Psoas muscle (tissue), 8 donors: Measurements from ENCODE around the gene COG2. TPM values are rescaled to one million over a fixed set of nuclear protein-coding genes. Genes with fewer than 3 reads are reported as not detected.

Experiments used
- ATAC-seq, 4 donors: fragments of 200-7000 bp; cut with Tn5 transposase; one replicate each; pipeline ENCODE4 v1.9.1; 2020; ENCODE audit warnings: moderate library complexity in 3 of 4, mild to moderate bottlenecking in 2 of 4
- DNase-seq, 2 donors: peaks; one replicate each; pipeline ENCODE4 v3.0.0-alpha.2; 2020
- H3K27ac ChIP-seq: fragments of 200-600 bp; one replicate; pipeline ENCODE4 v1.8.0; 2022
- H3K27me3 ChIP-seq, 3 donors: fragments of 200-600 bp in 1 of 3; one replicate each; pipeline versions ENCODE4 v1.6.1 to v1.8.0; 2013 to 2022; ENCODE audit warnings: low read length in 2 of 3, mild to moderate bottlenecking in 2 of 3, moderate library complexity in 1 of 3; ENCODE audit not compliant: insufficient read depth in 3 of 3
- H3K36me3 ChIP-seq, 2 donors: fragments of 200-600 bp in 1 of 2; one replicate each; pipeline versions ENCODE4 v1.6.1 to v1.8.0; 2013 to 2022; ENCODE audit warnings: low read depth in 1 of 2, mild to moderate bottlenecking in 1 of 2, moderate library complexity in 1 of 2; ENCODE audit not compliant: insufficient read depth in 1 of 2
- H3K4me1 ChIP-seq: fragments of 200-600 bp; one replicate; pipeline ENCODE4 v1.8.0; 2022
- H3K4me3 ChIP-seq: fragments of 200-600 bp; one replicate; pipeline ENCODE4 v1.8.0; 2022; ENCODE audit warnings: mild to moderate bottlenecking
- H3K9me3 ChIP-seq: fragments of 200-600 bp; one replicate; pipeline ENCODE4 v1.8.0; 2022
- WGBS, 3 donors: extraction: QIAGEN DNeasy Blood & Tissue Kit; methylation state at CpG; one replicate each; pipeline versions ENCODE4 v1.1.6 to v1.1.7; 2013; 5-methylcytosine and 5-hydroxymethylcytosine counted together
- intact Hi-C, 2 donors: fragments of 100-400 bp; cut with DNase I; formaldehyde crosslinking; loops; one replicate each; pipeline versions ENCODE4 v1.11.0 to v1.14.2; 2022
- polyA plus RNA-seq, 3 donors: library from polyadenylated mRNA; stranded (reverse); fragments of 200-250 nt; gene quantifications; one replicate each; pipeline ENCODE4 v1.2.3, GENCODE V29; 2013
- total RNA-seq, 4 donors: library from RNA; stranded (reverse); fragmentation: NEBNext Ultra II Directional in 2 of 4; extraction: Animal tissue kit (Norgen Biotek cat#: 25700) in 2 of 4; gene quantifications; one replicate each; pipeline versions ENCODE4 v1.2.1 to v1.2.4, GENCODE V29; 2021 to 2023
- TF ChIP-seq, protein P1 (sequence below): fragments of 200-600 bp; IDR thresholded peaks from one replicate; pipeline ENCODE4 v1.8.0; 2022; ENCODE audit warnings: antibody characterized with exemption
- donor health status: healthy with polysubstance abuse.
- donor health status: DM: no; HTN: no; CAD: no; lungs with moderate emphysema.
- donor health status: Bipolar disorder and iron deficiency.
- donor health status: healthy.
- donor health status: DM: yes; HTN: yes; CAD: no.
- donor health status: DM: no; HTN: no; CAD: no.
- donor health status: DM: no; HTN: no; CAD: no.
- donor health status: DM: yes; HTN: yes; CAD: no.

The COG2 gene
- total and polyA plus RNA-seq, 7 donors = 11.9 to 30.5 (median 21.3) TPM

GRCh38 chr1:230624097-230624713, 18.1 kb upstream of the COG2 start:
- WGBS, 3 donors = 93 to 94% (median 93%) methylated on average over 19 of the region's 19 CpGs
- Histone ChIP-seq H3K27ac (no peak overlapping the region), H3K4me1 (no peaks in the 10 kb centered on the region), H3K27me3 (no peaks in the 10 kb centered on the region), H3K36me3 (no peaks in the 10 kb centered on the region), H3K4me3 (no peak overlapping the region), H3K9me3 (no peaks in the 10 kb centered on the region)
- DNase-seq (no peak), ATAC-seq (no peak)
- TF ChIP-seq, protein P1, sequence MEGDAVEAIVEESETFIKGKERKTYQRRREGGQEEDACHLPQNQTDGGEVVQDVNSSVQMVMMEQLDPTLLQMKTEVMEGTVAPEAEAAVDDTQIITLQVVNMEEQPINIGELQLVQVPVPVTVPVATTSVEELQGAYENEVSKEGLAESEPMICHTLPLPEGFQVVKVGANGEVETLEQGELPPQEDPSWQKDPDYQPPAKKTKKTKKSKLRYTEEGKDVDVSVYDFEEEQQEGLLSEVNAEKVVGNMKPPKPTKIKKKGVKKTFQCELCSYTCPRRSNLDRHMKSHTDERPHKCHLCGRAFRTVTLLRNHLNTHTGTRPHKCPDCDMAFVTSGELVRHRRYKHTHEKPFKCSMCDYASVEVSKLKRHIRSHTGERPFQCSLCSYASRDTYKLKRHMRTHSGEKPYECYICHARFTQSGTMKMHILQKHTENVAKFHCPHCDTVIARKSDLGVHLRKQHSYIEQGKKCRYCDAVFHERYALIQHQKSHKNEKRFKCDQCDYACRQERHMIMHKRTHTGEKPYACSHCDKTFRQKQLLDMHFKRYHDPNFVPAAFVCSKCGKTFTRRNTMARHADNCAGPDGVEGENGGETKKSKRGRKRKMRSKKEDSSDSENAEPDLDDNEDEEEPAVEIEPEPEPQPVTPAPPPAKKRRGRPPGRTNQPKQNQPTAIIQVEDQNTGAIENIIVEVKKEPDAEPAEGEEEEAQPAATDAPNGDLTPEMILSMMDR = no peak
- intact Hi-C loops = no loop called here

- Histone ChIP-seq H3K4me1 (no peaks in the 10 kb centered on the region), H3K27ac (no peak overlapping the region), H3K9me3 (no peaks in the 10 kb centered on the region), H3K4me3 (no peak overlapping the region), H3K27me3 (no peaks in the 10 kb centered on the region), H3K36me3 (no peaks in the 10 kb centered on the region)
- DNase-seq (no peak), ATAC-seq (no peak)
- intact Hi-C loops = no loop called here
- 80 to 85% (median 84%) methylated on average over 2 of the region's 2 CpGs for WGBS, 3 donors
- TF ChIP-seq, protein P1 = no peak
These were observed 16.0 kb upstream of the COG2 start for GRCh38 chr1:230626232-230626631.

DNA sequence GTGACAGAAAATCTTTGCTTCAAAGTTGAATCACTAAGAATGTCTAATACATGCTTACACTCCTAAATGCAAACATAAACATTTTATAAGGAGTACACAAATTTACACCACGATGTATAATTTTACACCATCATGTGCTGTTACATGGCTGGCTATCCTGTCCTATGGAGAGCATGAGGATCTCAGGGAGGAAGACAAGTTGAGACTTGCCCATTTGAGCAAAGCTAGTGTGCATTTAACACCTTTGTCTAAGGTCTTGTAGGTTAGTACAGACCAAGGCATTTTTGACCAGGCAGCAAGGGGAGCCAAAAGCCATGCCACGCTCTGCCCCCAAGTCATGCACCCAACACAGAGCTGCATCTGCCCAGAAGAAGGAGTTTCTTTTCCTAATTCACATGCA, 14.5 kb upstream of the COG2 start:
- 95 to 98% (median 96%) methylated on average over 2 of the region's 2 CpGs for WGBS, 3 donors
- DNase-seq (no peak), ATAC-seq (no peak)
- Histone ChIP-seq H3K27ac (no peak overlapping the region), H3K36me3 (no peaks in the 10 kb centered on the region), H3K4me3 (no peak overlapping the region), H3K4me1 (no peaks in the 10 kb centered on the region), H3K9me3 (no peaks in the 10 kb centered on the region), H3K27me3 (no peaks in the 10 kb centered on the region)
- TF ChIP-seq, protein P1 = no peak
- intact Hi-C loops = no loop called here

- ATAC-seq = no peak
These were observed 12.8 kb upstream of the COG2 start for GRCh38 chr1:230629511-230629910.

More at GRCh38 chr1:230629511-230629910, 12.8 kb upstream of the COG2 start:
- Histone ChIP-seq H3K9me3 (no peaks in the 10 kb centered on the region), H3K27me3 (no peaks in the 10 kb centered on the region), H3K4me1 (no peaks in the 10 kb centered on the region), H3K27ac (no peak overlapping the region), H3K36me3 (no peaks in the 10 kb centered on the region), H3K4me3 (no peak overlapping the region)
- TF ChIP-seq, protein P1 = no peak
- intact Hi-C loops = no loop called here
- no peak for DNase-seq
